ENCODE measurements around the gene SPEM3. TPM values are rescaled to one million over a fixed set of nuclear protein-coding genes. Genes with fewer than 3 reads are reported as not detected.

The SPEM3 gene
- total RNA-seq, 5 donors from 2014 or later (not counting 1 experiment from before 2014, with no cell fraction given): not detected

- POLR2A ChIA-PET: no interaction called here
- Histone ChIP-seq H3K4me3 (ENCODE audit: control insufficient read depth in 1 of 2, extremely low read depth in 1 of 2, low read length in 1 of 2) (peak overlapping the region in 1 of 2 donors; percentile 46), H3K27me3 (replicated peaks in 1 of 2; ENCODE audit: control insufficient read depth in 2 of 2, extremely low read depth in 1 of 2, insufficient read depth in 2 of 2, low read length in 1 of 2) (peaks cover 0 to 63% of the 10 kb centered on the region in 2 experiments), H3K27ac (ENCODE audit: low read length) (no peak overlapping the region), H3K4me1 (ENCODE audit: control insufficient read depth in 1 of 2, extremely low read depth in 1 of 2, insufficient read depth in 2 of 2, low read length in 2 of 2) (peaks cover 13 to 58% of the 10 kb centered on the region in 2 experiments), H3K36me3 (ENCODE audit: control insufficient read depth in 2 of 2, extremely low read depth in 1 of 2, insufficient read depth in 1 of 2, low read length in 1 of 2) (no peaks in the 10 kb centered on the region), H3K9me3 (no peaks in the 10 kb centered on the region)
- WGBS (ENCODE audit: insufficient coverage): 53% methylated on average over 5 of the region's 11 CpGs
- Mint-ChIP-seq H3K9me3 (no peaks in the 10 kb centered on the region), H3K27me3 (peaks cover 29 to 48% of the 10 kb centered on the region in 2 donors), H3K4me1 (peaks cover 41 to 48% (median 48%) of the 10 kb centered on the region in 3 donors), H3K36me3 (no peaks in the 10 kb centered on the region), H3K4me3 (peak overlapping the region; percentile 61 to 96 (median 73)), H3K27ac (peak overlapping the region in 1 of 2 donors; percentile 36)
- CTCF ChIA-PET: interaction anchor here in 1 of 2 donors (0.5 kb wide), 1 partner anchor 122 kb away, joined by 3 read pairs; no protein-coding TSS in a partner anchor
- DNase-seq: no peak
- ATAC-seq (replicated peaks in 1 of 4): no peak
Observed at GRCh38 chr17:7438656-7439460, 10.2 kb downstream of the SPEM3 start.

GRCh38 chr17:7439462-7440112 is 10.9 kb downstream of the SPEM3 start, which contains the start of gene FGF11:
Gene FGF11, plus strand, starts transcription at chr17:7439512. Its CDS starts 109 bp downstream, at chr17:7439621.
- no peak for ATAC-seq (replicated peaks in 1 of 4)
- H3K27me3 Mint-ChIP-seq: peaks cover 32 to 54% of the 10 kb centered on the region in 2 donors
- peak within 1 kb of the TSS; percentile 65 to 96 (median 75) for H3K4me3 Mint-ChIP-seq
- H3K27ac Mint-ChIP-seq: peak within 1 kb of the TSS in 1 of 2 donors; percentile 55
- no peaks in the 10 kb centered on the region for H3K36me3 Mint-ChIP-seq
- peaks cover 13 to 59% of the 10 kb centered on the region in 2 experiments for H3K4me1 ChIP-seq (ENCODE audit: control insufficient read depth in 1 of 2, extremely low read depth in 1 of 2, insufficient read depth in 2 of 2, low read length in 2 of 2)
- H3K4me3 ChIP-seq (ENCODE audit: control insufficient read depth in 1 of 2, extremely low read depth in 1 of 2, low read length in 1 of 2): peak within 1 kb of the TSS; percentile 31 to 57
- peaks cover 0 to 70% of the 10 kb centered on the region in 2 experiments for H3K27me3 ChIP-seq (replicated peaks in 1 of 2; ENCODE audit: control insufficient read depth in 2 of 2, extremely low read depth in 1 of 2, insufficient read depth in 2 of 2, low read length in 1 of 2)
- peaks cover 43 to 50% (median 48%) of the 10 kb centered on the region in 3 donors for H3K4me1 Mint-ChIP-seq
- no peaks in the 10 kb centered on the region for H3K9me3 Mint-ChIP-seq
- H3K9me3 ChIP-seq: no peaks in the 10 kb centered on the region
- DNase-seq: no peak
- 9% methylated on average over 44 of the region's 50 CpGs for WGBS (ENCODE audit: insufficient coverage)
- CTCF ChIA-PET: interaction anchor here in 1 of 2 donors (0.7 to 0.9 kb wide), 3 partner anchors 103 to 135 kb away, joined by 3 to 4 read pairs (median 3); partner anchors contain the start of genes ACAP1 and TNFSF12
- no peaks in the 10 kb centered on the region for H3K36me3 ChIP-seq (ENCODE audit: control insufficient read depth in 2 of 2, extremely low read depth in 1 of 2, insufficient read depth in 1 of 2, low read length in 1 of 2)
- no peak within 1 kb of the TSS for H3K27ac ChIP-seq (ENCODE audit: low read length)
- POLR2A ChIA-PET: no interaction called here

DNA sequence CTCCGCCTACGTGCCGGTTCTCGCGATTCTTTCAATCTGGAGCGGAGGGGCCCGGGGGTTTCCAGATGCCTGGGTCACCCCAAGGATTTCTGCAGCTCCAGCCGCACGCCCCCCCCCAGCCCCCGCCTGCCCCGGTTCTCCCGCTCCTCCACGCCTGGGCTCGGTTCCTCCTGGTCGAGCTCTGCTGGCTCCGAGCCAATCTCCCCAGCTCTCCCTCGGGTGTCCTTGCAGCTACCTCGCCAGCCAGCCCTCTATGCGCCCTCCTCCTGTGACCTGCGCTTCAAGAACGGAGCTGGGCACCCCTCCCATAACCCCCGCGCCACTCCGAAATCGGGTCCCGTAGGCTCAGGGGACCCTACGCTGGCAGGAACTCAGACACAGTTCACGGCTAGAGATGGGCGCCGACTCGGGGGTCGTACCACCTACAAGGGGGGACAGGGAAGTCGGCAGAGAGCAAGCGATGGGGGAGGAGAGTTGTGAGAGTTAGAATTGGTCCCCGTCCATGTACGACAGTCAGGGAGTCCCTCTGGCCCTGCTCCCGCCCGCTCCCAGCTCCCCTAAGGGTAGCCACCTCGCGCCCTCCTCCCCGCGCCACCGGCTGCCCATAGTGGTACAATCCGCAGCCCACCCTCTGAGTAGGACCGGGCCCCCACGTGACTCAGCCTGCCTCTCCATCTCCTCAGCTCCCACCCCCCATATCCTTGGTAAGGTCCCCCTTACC is 11.6 kb downstream of the SPEM3 start:
- Histone ChIP-seq H3K36me3 (ENCODE audit: control insufficient read depth in 2 of 2, extremely low read depth in 1 of 2, insufficient read depth in 1 of 2, low read length in 1 of 2) (no peaks in the 10 kb centered on the region), H3K4me3 (ENCODE audit: control insufficient read depth in 1 of 2, extremely low read depth in 1 of 2, low read length in 1 of 2) (peak overlapping the region; percentile 31 to 57), H3K4me1 (ENCODE audit: control insufficient read depth in 1 of 2, extremely low read depth in 1 of 2, insufficient read depth in 2 of 2, low read length in 2 of 2) (peaks cover 13 to 61% of the 10 kb centered on the region in 2 experiments), H3K9me3 (no peaks in the 10 kb centered on the region), H3K27me3 (replicated peaks in 1 of 2; ENCODE audit: control insufficient read depth in 2 of 2, extremely low read depth in 1 of 2, insufficient read depth in 2 of 2, low read length in 1 of 2) (peaks cover 0 to 77% of the 10 kb centered on the region in 2 experiments), H3K27ac (ENCODE audit: low read length) (no peak overlapping the region)
- peak in 10 of 35 experiments; percentile 12 to 49 (median 22) for DNase-seq
- Mint-ChIP-seq H3K27ac (peak overlapping the region in 1 of 2 donors; percentile 55), H3K4me1 (peaks cover 45 to 51% (median 47%) of the 10 kb centered on the region in 3 donors), H3K27me3 (peaks cover 32 to 58% of the 10 kb centered on the region in 2 donors), H3K36me3 (no peaks in the 10 kb centered on the region), H3K4me3 (peak overlapping the region; percentile 65 to 89 (median 75)), H3K9me3 (no peaks in the 10 kb centered on the region)
- ATAC-seq (replicated peaks in 1 of 4): no peak
- ChIA-PET CTCF (interaction anchor here in 1 of 2 donors (0.7 to 1.6 kb wide), 4 partner anchors 74 to 136 kb away, joined by 3 to 10 read pairs (median 4); partner anchors contain the start of genes ACAP1 and TNFSF12), POLR2A (interaction anchor here in 1 of 2 donors (0.6 kb wide), 1 partner anchor 30 kb away, joined by 7 read pairs; no protein-coding TSS in a partner anchor)
- WGBS (ENCODE audit: insufficient coverage): 7% methylated on average over 32 of the region's 46 CpGs

DNA sequence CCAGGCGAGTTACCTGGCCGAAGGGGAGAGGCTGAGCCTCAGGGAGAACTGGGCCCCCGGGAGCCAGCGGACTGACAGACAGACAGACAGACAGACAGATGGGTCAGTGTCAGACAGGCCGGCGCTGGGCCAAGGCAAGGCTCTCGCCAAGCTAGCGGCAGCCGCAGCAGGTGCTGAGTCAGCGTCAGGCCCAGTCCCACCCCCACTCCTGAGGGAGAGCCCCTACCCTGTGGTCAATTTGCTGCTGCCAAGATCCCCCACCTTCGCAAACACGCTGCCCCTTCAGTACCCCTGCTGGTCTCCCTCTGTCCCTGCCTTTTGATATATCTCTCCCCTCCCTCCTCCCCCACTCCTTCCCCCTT is 12.2 kb downstream of the SPEM3 start:
- H3K27me3 Mint-ChIP-seq: peaks cover 36 to 63% of the 10 kb centered on the region in 2 donors
- POLR2A ChIA-PET: interaction anchor here (0.6 to 1.0 kb wide), 5 partner anchors 40 to 120 kb away, joined by 3 to 8 read pairs (median 5); partner anchors contain the start of gene SLC35G6 (in 1 of the 2)
- peaks cover 48 to 55% (median 50%) of the 10 kb centered on the region in 3 donors for H3K4me1 Mint-ChIP-seq
- Histone ChIP-seq H3K4me1 (ENCODE audit: control insufficient read depth in 1 of 2, extremely low read depth in 1 of 2, insufficient read depth in 2 of 2, low read length in 2 of 2) (peaks cover 13 to 64% of the 10 kb centered on the region in 2 experiments), H3K4me3 (ENCODE audit: control insufficient read depth in 1 of 2, extremely low read depth in 1 of 2, low read length in 1 of 2) (peak overlapping the region in 1 of 2 donors; percentile 57), H3K27ac (ENCODE audit: low read length) (no peak overlapping the region), H3K27me3 (replicated peaks in 1 of 2; ENCODE audit: control insufficient read depth in 2 of 2, extremely low read depth in 1 of 2, insufficient read depth in 2 of 2, low read length in 1 of 2) (peaks cover 0 to 83% of the 10 kb centered on the region in 2 experiments), H3K36me3 (ENCODE audit: control insufficient read depth in 2 of 2, extremely low read depth in 1 of 2, insufficient read depth in 1 of 2, low read length in 1 of 2) (no peaks in the 10 kb centered on the region), H3K9me3 (no peaks in the 10 kb centered on the region)
- no peak overlapping the region for H3K27ac Mint-ChIP-seq
- 22% methylated on average over 9 of the region's 12 CpGs for WGBS (ENCODE audit: insufficient coverage)
- H3K9me3 Mint-ChIP-seq: no peaks in the 10 kb centered on the region
- H3K4me3 Mint-ChIP-seq: peak overlapping the region in 1 of 3 donors; percentile 89
- CTCF ChIA-PET: interaction anchor here (0.7 to 1.6 kb wide), 3 partner anchors 10 to 74 kb away, joined by 4 to 10 read pairs (median 5); no protein-coding TSS in a partner anchor
- no peaks in the 10 kb centered on the region for H3K36me3 Mint-ChIP-seq
- ATAC-seq (replicated peaks in 1 of 4) (no peak), DNase-seq (no peak)

GRCh38 chr17:7441266-7441665 is 12.6 kb downstream of the SPEM3 start:
- Histone ChIP-seq H3K27ac (ENCODE audit: low read length) (no peak overlapping the region), H3K36me3 (ENCODE audit: control insufficient read depth in 2 of 2, extremely low read depth in 1 of 2, insufficient read depth in 1 of 2, low read length in 1 of 2) (no peaks in the 10 kb centered on the region), H3K4me3 (ENCODE audit: control insufficient read depth in 1 of 2, extremely low read depth in 1 of 2, low read length in 1 of 2) (no peak overlapping the region), H3K4me1 (ENCODE audit: control insufficient read depth in 1 of 2, extremely low read depth in 1 of 2, insufficient read depth in 2 of 2, low read length in 2 of 2) (peaks cover 13 to 64% of the 10 kb centered on the region in 2 experiments), H3K27me3 (replicated peaks in 1 of 2; ENCODE audit: control insufficient read depth in 2 of 2, extremely low read depth in 1 of 2, insufficient read depth in 2 of 2, low read length in 1 of 2) (peaks cover 0 to 87% of the 10 kb centered on the region in 2 experiments), H3K9me3 (no peaks in the 10 kb centered on the region)
- no peak overlapping the region for H3K27ac Mint-ChIP-seq
- ATAC-seq (replicated peaks in 1 of 4) (no peak), DNase-seq (no peak)
- H3K4me3 Mint-ChIP-seq: no peak overlapping the region
- CTCF ChIA-PET: interaction anchor here (0.7 to 1.6 kb wide), 3 partner anchors 10 to 73 kb away, joined by 4 to 10 read pairs (median 5); no protein-coding TSS in a partner anchor
- no CpG with 5 or more reads among the region's 7 CpGs for WGBS (ENCODE audit: insufficient coverage)
- no peaks in the 10 kb centered on the region for H3K9me3 Mint-ChIP-seq
- no peaks in the 10 kb centered on the region for H3K36me3 Mint-ChIP-seq
- POLR2A ChIA-PET: interaction anchor here (0.6 to 1.0 kb wide), 5 partner anchors 40 to 120 kb away, joined by 3 to 8 read pairs (median 5); partner anchors contain the start of gene SLC35G6 (in 1 of the 2)
- peaks cover 40 to 66% of the 10 kb centered on the region in 2 donors for H3K27me3 Mint-ChIP-seq
- peaks cover 48 to 53% (median 51%) of the 10 kb centered on the region in 3 donors for H3K4me1 Mint-ChIP-seq

Data from T-cell (primary cell).